ENCODE results near the gene DNAJC8. TPM values are rescaled to one million over a fixed set of nuclear protein-coding genes. Genes with fewer than 3 reads are reported as not detected.

DNAJC8 gene
- total and polyA plus RNA-seq, 7 experiments from 2014 or later: 54.2 to 174 (median 74.9) TPM

DNA sequence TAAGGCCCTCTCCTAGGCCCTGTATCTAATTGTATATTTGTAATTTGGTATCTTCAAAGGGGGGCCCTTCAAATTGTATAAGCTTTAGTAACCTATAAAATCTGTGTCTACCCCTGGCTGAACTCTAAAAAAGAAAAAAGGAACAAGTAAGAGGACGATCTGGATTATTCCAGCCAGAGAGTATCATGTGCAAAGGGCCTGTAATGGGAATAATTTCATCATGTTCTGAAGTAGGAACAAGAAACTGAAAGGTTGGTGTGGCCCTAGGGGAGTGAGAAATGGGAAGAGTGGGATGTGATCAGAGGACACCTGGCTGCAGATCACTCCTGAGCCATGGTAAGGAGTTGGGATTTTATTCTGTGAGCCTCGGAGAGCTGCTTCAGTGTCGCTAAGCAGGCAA is 71.1 kb downstream of the DNAJC8 start:
- intact Hi-C loops (cut with micrococcal nuclease): no loop called here
- no peak overlapping the region for H3K27ac ChIP-seq (ENCODE audit: low read depth, low read length)
- ChIA-PET CTCF (no interaction called here), POLR2A (no interaction called here)
- DNase-seq (no peak), ATAC-seq (no peak)
- no peak overlapping the region for H3K4me3 ChIP-seq (ENCODE audit: low read length)
- Mint-ChIP-seq H3K4me3 (no peak overlapping the region), H3K36me3 (peaks cover 0 to 12% (median 4%) of the 10 kb centered on the region in 5 donors), H3K4me1 (peaks cover 0 to 14% (median 3%) of the 10 kb centered on the region in 7 donors), H3K27ac (peak overlapping the region in 1 of 9 donors; percentile 5), H3K27me3 (peaks cover 5 to 64% (median 10%) of the 10 kb centered on the region in 5 donors), H3K9me3 (peaks cover 0 to 3% (median 0%) of the 10 kb centered on the region in 11 donors)
- no peaks in the 10 kb centered on the region for H3K9me3 ChIP-seq (ENCODE audit: control insufficient read depth in 2 of 3, low read length in 3 of 3)
- H3K27me3 ChIP-seq (ENCODE audit: control insufficient read depth in 2 of 2, insufficient read depth in 2 of 2, low read length in 2 of 2): no peaks in the 10 kb centered on the region
- H3K36me3 ChIP-seq (ENCODE audit: control insufficient read depth in 2 of 3, insufficient read depth in 3 of 3, low read length in 3 of 3): no peaks in the 10 kb centered on the region
- H3K4me1 ChIP-seq (ENCODE audit: control insufficient read depth in 2 of 2, insufficient read depth in 2 of 2, low read length in 2 of 2): no peaks in the 10 kb centered on the region

DNA sequence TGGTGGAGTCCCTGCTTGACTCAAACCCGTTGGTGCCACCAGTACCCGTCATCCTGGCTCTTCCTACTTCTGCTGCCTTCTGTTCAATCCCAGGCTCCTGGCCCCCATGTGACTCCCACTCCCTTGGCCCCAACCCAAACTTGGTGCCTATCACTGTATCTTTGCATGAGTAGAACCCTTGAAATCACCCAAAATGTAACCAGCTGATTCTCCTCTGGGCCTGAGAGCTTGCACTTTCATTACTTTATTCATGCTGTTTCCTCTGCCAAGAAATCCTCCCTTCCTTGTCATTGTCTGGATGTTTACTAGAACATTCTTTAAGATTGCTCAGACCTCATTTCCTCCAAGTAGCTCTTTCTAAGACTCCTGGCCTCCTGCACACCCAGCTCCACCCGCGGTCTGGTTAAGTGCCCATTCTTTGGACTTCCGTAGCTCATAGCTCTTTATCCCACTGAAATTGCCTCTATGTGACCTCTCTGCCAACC is 72.0 kb downstream of the DNAJC8 start:
- POLR2A ChIA-PET: interaction anchor here (1.0 kb wide), 1 partner anchor 31 kb away, joined by 5 read pairs; no protein-coding TSS in a partner anchor

DNA sequence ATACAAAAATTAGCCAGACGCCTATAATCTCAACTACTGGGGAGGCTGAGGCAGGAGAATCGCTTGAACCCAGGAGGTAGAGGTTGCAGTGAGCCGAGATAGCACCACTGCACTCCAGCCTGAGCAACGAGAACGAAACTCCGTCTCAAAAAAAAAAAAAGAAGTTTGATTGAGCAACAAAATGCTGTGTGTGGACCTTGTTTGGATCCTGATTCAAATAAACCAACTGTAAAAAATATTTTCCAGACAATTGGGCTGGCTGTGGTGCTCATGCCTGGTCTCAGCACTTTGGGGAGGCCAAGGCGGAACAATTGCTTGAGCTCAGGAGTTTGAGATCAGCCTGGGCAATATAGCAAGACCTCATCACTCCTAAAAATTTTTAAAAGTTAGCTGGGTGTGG is 73.1 kb downstream of the DNAJC8 start:
- Histone ChIP-seq H3K9me3 (ENCODE audit: control insufficient read depth in 2 of 3, low read length in 3 of 3) (no peaks in the 10 kb centered on the region), H3K27me3 (ENCODE audit: control insufficient read depth in 2 of 2, insufficient read depth in 2 of 2, low read length in 2 of 2) (no peaks in the 10 kb centered on the region), H3K4me1 (ENCODE audit: control insufficient read depth in 2 of 2, insufficient read depth in 2 of 2, low read length in 2 of 2) (no peaks in the 10 kb centered on the region), H3K4me3 (ENCODE audit: low read length) (no peak overlapping the region), H3K36me3 (ENCODE audit: control insufficient read depth in 2 of 3, insufficient read depth in 3 of 3, low read length in 3 of 3) (no peaks in the 10 kb centered on the region), H3K27ac (ENCODE audit: low read depth, low read length) (no peak overlapping the region)
- intact Hi-C loops (cut with micrococcal nuclease): no loop called here
- ATAC-seq (no peak), DNase-seq (no peak)
- ChIA-PET CTCF (no interaction called here), POLR2A (interaction anchor here (1.0 kb wide), 1 partner anchor 30 kb away, joined by 5 read pairs; no protein-coding TSS in a partner anchor)
- Mint-ChIP-seq H3K36me3 (peaks cover 0 to 12% (median 4%) of the 10 kb centered on the region in 5 donors), H3K27ac (no peak overlapping the region), H3K27me3 (peaks cover 5 to 67% (median 10%) of the 10 kb centered on the region in 5 donors), H3K4me3 (no peak overlapping the region), H3K9me3 (no peaks in the 10 kb centered on the region), H3K4me1 (peaks cover 0 to 18% (median 3%) of the 10 kb centered on the region in 7 donors)

More for the DNA sequence above, 72.0 kb downstream of the DNAJC8 start:
- Histone ChIP-seq H3K27ac (ENCODE audit: low read depth, low read length) (no peak overlapping the region), H3K27me3 (ENCODE audit: control insufficient read depth in 2 of 2, insufficient read depth in 2 of 2, low read length in 2 of 2) (no peaks in the 10 kb centered on the region), H3K36me3 (ENCODE audit: control insufficient read depth in 2 of 3, insufficient read depth in 3 of 3, low read length in 3 of 3) (no peaks in the 10 kb centered on the region), H3K9me3 (ENCODE audit: control insufficient read depth in 2 of 3, low read length in 3 of 3) (no peaks in the 10 kb centered on the region), H3K4me3 (ENCODE audit: low read length) (no peak overlapping the region), H3K4me1 (ENCODE audit: control insufficient read depth in 2 of 2, insufficient read depth in 2 of 2, low read length in 2 of 2) (no peaks in the 10 kb centered on the region)
- peaks cover 5 to 64% (median 10%) of the 10 kb centered on the region in 5 donors for H3K27me3 Mint-ChIP-seq
- peaks cover 0 to under 1% (median 0%) of the 10 kb centered on the region in 11 donors for H3K9me3 Mint-ChIP-seq
- H3K4me1 Mint-ChIP-seq: peaks cover 0 to 14% (median 3%) of the 10 kb centered on the region in 7 donors
- no peak for DNase-seq
- H3K27ac Mint-ChIP-seq: no peak overlapping the region
- no peak for ATAC-seq
- H3K4me3 Mint-ChIP-seq: no peak overlapping the region
- intact Hi-C loops (cut with micrococcal nuclease): no loop called here
- H3K36me3 Mint-ChIP-seq: peaks cover 0 to 12% (median 4%) of the 10 kb centered on the region in 5 donors
- CTCF ChIA-PET: no interaction called here

DNA sequence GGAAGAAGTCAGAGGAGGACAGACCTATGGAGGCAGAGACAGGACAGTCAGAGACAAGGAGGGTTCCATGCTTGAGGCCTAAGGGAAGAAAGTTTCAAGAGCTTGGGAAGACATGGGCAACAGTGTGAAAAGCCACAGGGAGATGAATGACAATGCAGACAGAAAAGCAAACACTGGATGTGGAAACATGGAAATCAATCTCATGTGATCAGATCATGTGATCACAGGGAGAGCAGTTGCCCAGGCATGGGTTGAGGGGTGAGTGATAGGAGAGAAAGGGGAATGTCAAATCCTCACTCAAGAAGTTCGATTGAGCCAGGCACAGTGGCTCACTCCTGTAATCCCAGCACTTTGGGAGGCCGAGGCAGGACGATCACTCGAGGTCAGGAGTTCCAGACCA is 73.6 kb downstream of the DNAJC8 start:
- Mint-ChIP-seq H3K27me3 (peaks cover 5 to 65% (median 10%) of the 10 kb centered on the region in 5 donors), H3K4me1 (peaks cover 0 to 18% (median 5%) of the 10 kb centered on the region in 7 donors), H3K4me3 (no peak overlapping the region), H3K36me3 (peaks cover 0 to 12% (median 4%) of the 10 kb centered on the region in 5 donors), H3K27ac (no peak overlapping the region), H3K9me3 (no peaks in the 10 kb centered on the region)
- Histone ChIP-seq H3K9me3 (ENCODE audit: control insufficient read depth in 2 of 3, low read length in 3 of 3) (no peaks in the 10 kb centered on the region), H3K4me1 (ENCODE audit: control insufficient read depth in 2 of 2, insufficient read depth in 2 of 2, low read length in 2 of 2) (no peaks in the 10 kb centered on the region), H3K4me3 (ENCODE audit: low read length) (no peak overlapping the region), H3K36me3 (ENCODE audit: control insufficient read depth in 2 of 3, insufficient read depth in 3 of 3, low read length in 3 of 3) (no peaks in the 10 kb centered on the region), H3K27me3 (ENCODE audit: control insufficient read depth in 2 of 2, insufficient read depth in 2 of 2, low read length in 2 of 2) (no peaks in the 10 kb centered on the region), H3K27ac (ENCODE audit: low read depth, low read length) (no peak overlapping the region)
- intact Hi-C loops (cut with micrococcal nuclease): no loop called here
- ATAC-seq (no peak), DNase-seq (no peak)
- CTCF ChIA-PET: no interaction called here
- POLR2A ChIA-PET: no interaction called here

DNA sequence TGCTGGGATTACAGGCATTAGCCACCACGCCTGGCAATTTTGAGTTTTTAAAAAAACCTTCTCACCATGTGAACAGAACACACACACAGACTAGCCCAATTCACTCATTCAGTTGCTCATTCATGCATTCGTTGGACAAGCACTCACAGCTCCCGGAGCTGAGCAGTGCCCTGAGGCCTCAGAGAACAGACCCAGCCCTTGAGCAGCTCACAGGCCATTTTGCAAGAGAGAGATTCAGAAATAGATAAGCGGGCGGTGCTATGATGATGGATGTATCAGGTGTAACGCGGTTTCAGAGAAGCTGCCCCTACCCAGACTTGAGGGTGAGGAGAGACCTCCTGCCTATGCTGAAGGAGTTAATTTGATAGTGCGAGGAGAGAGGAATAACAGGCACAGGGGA is 74.9 kb downstream of the DNAJC8 start:
- POLR2A ChIA-PET: interaction anchor here (0.6 kb wide), 1 partner anchor 25 kb away, joined by 3 read pairs; no protein-coding TSS in a partner anchor
- Mint-ChIP-seq H3K4me3 (no peak overlapping the region), H3K36me3 (peaks cover 0 to 12% (median 4%) of the 10 kb centered on the region in 5 donors), H3K9me3 (no peaks in the 10 kb centered on the region), H3K27ac (no peak overlapping the region), H3K27me3 (peaks cover 2 to 59% (median 7%) of the 10 kb centered on the region in 5 donors), H3K4me1 (peaks cover 0 to 20% (median 5%) of the 10 kb centered on the region in 7 donors)
- DNase-seq (no peak), ATAC-seq (no peak)
- Histone ChIP-seq H3K36me3 (ENCODE audit: control insufficient read depth in 2 of 3, insufficient read depth in 3 of 3, low read length in 3 of 3) (no peaks in the 10 kb centered on the region), H3K4me1 (ENCODE audit: control insufficient read depth in 2 of 2, insufficient read depth in 2 of 2, low read length in 2 of 2) (no peaks in the 10 kb centered on the region), H3K27ac (ENCODE audit: low read depth, low read length) (no peak overlapping the region), H3K9me3 (ENCODE audit: control insufficient read depth in 2 of 3, low read length in 3 of 3) (no peaks in the 10 kb centered on the region), H3K4me3 (ENCODE audit: low read length) (no peak overlapping the region), H3K27me3 (ENCODE audit: control insufficient read depth in 2 of 2, insufficient read depth in 2 of 2, low read length in 2 of 2) (no peaks in the 10 kb centered on the region)
- intact Hi-C loops (cut with micrococcal nuclease): no loop called here
- CTCF ChIA-PET: interaction anchor here (0.5 kb wide), 1 partner anchor 1122 kb away, joined by 3 read pairs; no protein-coding TSS in a partner anchor

DNA sequence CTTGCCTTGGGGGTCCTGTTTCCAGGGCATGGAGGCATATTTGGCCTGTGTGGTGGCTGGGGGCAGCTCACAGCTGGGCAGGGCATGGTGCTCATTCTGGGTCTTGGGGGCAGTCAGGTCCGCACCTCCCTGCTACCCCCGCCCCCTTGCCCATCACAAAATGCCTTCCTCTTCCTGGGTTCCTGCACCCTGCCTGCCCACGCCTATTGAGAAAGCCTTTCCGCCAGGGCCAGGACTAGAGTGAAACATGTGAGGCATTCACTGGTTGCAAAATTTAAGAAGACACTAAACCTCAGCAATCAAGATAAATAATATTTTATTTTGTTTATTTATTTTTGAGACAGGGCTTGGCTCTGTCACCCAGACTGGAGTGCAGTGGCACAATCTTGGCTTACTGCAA is 76.0 kb downstream of the DNAJC8 start:
- no peaks in the 10 kb centered on the region for H3K4me1 ChIP-seq (ENCODE audit: control insufficient read depth in 2 of 2, insufficient read depth in 2 of 2, low read length in 2 of 2)
- ATAC-seq (peak; percentile 40), DNase-seq (no peak)
- Mint-ChIP-seq H3K27me3 (peaks cover 0 to 56% (median 3%) of the 10 kb centered on the region in 5 donors), H3K27ac (no peak overlapping the region), H3K4me3 (no peak overlapping the region), H3K9me3 (no peaks in the 10 kb centered on the region), H3K36me3 (peaks cover 0 to 12% (median 5%) of the 10 kb centered on the region in 5 donors), H3K4me1 (peaks cover 0 to 17% (median 3%) of the 10 kb centered on the region in 7 donors)
- H3K27ac ChIP-seq (ENCODE audit: low read depth, low read length): no peak overlapping the region
- intact Hi-C loops (cut with micrococcal nuclease): no loop called here
- no peaks in the 10 kb centered on the region for H3K36me3 ChIP-seq (ENCODE audit: control insufficient read depth in 2 of 3, insufficient read depth in 3 of 3, low read length in 3 of 3)
- no peaks in the 10 kb centered on the region for H3K27me3 ChIP-seq (ENCODE audit: control insufficient read depth in 2 of 2, insufficient read depth in 2 of 2, low read length in 2 of 2)
- ChIA-PET CTCF (no interaction called here), POLR2A (no interaction called here)
- no peak overlapping the region for H3K4me3 ChIP-seq (ENCODE audit: low read length)
- no peaks in the 10 kb centered on the region for H3K9me3 ChIP-seq (ENCODE audit: control insufficient read depth in 2 of 3, low read length in 3 of 3)

DNA sequence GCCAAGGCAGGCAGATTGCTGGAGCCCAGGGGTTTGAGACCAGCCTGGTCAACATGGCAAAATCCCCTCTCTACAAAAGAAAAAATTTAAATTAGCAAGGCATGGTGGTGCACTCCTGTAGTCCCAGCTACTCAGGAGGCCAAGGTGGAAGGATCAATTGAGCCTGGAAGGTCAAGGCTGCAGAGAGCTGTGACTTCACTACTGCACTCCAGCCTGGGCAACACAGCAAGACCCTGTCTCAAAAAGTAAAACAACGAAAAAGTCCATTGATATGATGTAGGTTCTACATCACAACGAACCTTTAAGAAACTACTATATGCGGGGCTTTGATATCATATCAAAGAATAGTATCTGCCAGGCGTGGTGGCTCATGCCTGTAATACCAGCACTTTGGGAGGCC is 77.2 kb downstream of the DNAJC8 start:
- peaks cover 0 to 9% (median 7%) of the 10 kb centered on the region in 5 donors for H3K36me3 Mint-ChIP-seq
- H3K27me3 Mint-ChIP-seq: peaks cover 0 to 51% (median 0%) of the 10 kb centered on the region in 5 donors
- DNase-seq (no peak), ATAC-seq (no peak)
- H3K9me3 ChIP-seq (ENCODE audit: control insufficient read depth in 2 of 3, low read length in 3 of 3): no peaks in the 10 kb centered on the region
- H3K4me3 Mint-ChIP-seq: no peak overlapping the region
- no peaks in the 10 kb centered on the region for H3K27me3 ChIP-seq (ENCODE audit: control insufficient read depth in 2 of 2, insufficient read depth in 2 of 2, low read length in 2 of 2)
- no peak overlapping the region for H3K27ac Mint-ChIP-seq
- H3K4me3 ChIP-seq (ENCODE audit: low read length): no peak overlapping the region
- peaks cover 0 to 13% (median 3%) of the 10 kb centered on the region in 7 donors for H3K4me1 Mint-ChIP-seq
- H3K4me1 ChIP-seq (ENCODE audit: control insufficient read depth in 2 of 2, insufficient read depth in 2 of 2, low read length in 2 of 2): no peaks in the 10 kb centered on the region
- POLR2A ChIA-PET: no interaction called here
- peaks cover 0 to 2% (median 0%) of the 10 kb centered on the region in 11 donors for H3K9me3 Mint-ChIP-seq
- H3K27ac ChIP-seq (ENCODE audit: low read depth, low read length): no peak overlapping the region
- H3K36me3 ChIP-seq (ENCODE audit: control insufficient read depth in 2 of 3, insufficient read depth in 3 of 3, low read length in 3 of 3): no peaks in the 10 kb centered on the region
- CTCF ChIA-PET: no interaction called here
- intact Hi-C loops (cut with micrococcal nuclease): no loop called here

All from naive thymus-derived CD4-positive, alpha-beta T cell (primary cell).